A549 (cell line): ENCODE results near the gene LRRIQ3.

ENCODE experiments used
- EP300 ChIP-seq, 2 experiments: fragments of >200 bp; sonication (Bioruptor Twin); formaldehyde crosslinking; IDR thresholded peaks; 2 replicates in 1 of 2; 3 replicates in 1 of 2; pipeline ENCODE4 v1.6.1; 2016 to 2017
- GATA3 ChIP-seq: IDR thresholded peaks from 2 replicates; pipeline ENCODE4 v1.6.1; 2012; ENCODE audit warnings: borderline replicate concordance
- MYC ChIP-seq: IDR thresholded peaks from 2 replicates; pipeline ENCODE4 v1.6.1; 2012; ENCODE audit warnings: mild to moderate bottlenecking, inconsistent platforms, low read length, improper control_type of control experiment, borderline replicate concordance
- POLR2A ChIP-seq: IDR thresholded peaks from 2 replicates; pipeline ENCODE4 v1.6.1; 2012; ENCODE audit warnings: mild to moderate bottlenecking, low read length
- POLR2AphosphoS2 ChIP-seq: conservative IDR thresholded peaks from 2 replicates; pipeline ENCODE4 v1.6.1; 2012; ENCODE audit warnings: low read length, improper control_type of control experiment, inconsistent platforms
- RCOR1 ChIP-seq: fragments of 150-350 bp; IDR thresholded peaks from 2 replicates; pipeline ENCODE4 v1.6.1; 2014; ENCODE audit warnings: antibody characterized with exemption, low read length, low read depth
- SREBF2 ChIP-seq: fragments of 450-650 bp; IDR thresholded peaks from 2 replicates; pipeline ENCODE4 v1.6.1; 2014; ENCODE audit warnings: mild to moderate bottlenecking, moderate library complexity
- TF ChIP-seq, protein P1 (sequence below): fragments of >200 bp; sonication (Bioruptor Twin); formaldehyde crosslinking; IDR thresholded peaks from 3 replicates; pipeline ENCODE4 v1.5.1; 2016
- TF ChIP-seq, protein P2 (sequence below): IDR thresholded peaks from 2 replicates; pipeline ENCODE4 v1.6.1; 2012
- TF ChIP-seq, protein P3 (sequence below): fragments of 200-600 bp; sonication (generic); IDR thresholded peaks from 2 replicates; pipeline ENCODE4 v1.6.1; 2016; ENCODE audit warnings: antibody characterized with exemption, mild to moderate bottlenecking, moderate library complexity

DNA sequence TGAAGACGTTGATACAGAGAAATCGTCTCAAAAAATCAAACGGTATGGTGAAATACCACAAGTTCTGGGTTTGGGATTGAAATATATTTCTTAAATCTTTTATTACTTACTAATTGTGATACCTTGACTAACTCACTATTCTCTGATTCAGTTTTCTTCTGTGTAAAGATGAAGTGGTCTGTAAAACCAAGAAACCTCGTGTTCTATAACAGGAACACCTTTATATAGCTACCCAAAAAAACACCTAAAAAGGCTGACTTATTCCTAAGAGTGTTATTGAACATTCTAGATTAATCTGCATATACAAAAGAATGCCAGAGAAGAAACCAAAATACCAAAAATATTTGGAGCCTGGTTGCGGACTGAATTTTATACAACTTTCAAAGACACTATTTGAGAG is 721 bp downstream of the LRRIQ3 start:
- TF ChIP-seq, protein P1, sequence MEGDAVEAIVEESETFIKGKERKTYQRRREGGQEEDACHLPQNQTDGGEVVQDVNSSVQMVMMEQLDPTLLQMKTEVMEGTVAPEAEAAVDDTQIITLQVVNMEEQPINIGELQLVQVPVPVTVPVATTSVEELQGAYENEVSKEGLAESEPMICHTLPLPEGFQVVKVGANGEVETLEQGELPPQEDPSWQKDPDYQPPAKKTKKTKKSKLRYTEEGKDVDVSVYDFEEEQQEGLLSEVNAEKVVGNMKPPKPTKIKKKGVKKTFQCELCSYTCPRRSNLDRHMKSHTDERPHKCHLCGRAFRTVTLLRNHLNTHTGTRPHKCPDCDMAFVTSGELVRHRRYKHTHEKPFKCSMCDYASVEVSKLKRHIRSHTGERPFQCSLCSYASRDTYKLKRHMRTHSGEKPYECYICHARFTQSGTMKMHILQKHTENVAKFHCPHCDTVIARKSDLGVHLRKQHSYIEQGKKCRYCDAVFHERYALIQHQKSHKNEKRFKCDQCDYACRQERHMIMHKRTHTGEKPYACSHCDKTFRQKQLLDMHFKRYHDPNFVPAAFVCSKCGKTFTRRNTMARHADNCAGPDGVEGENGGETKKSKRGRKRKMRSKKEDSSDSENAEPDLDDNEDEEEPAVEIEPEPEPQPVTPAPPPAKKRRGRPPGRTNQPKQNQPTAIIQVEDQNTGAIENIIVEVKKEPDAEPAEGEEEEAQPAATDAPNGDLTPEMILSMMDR: no peak
- TF ChIP-seq, protein P2, sequence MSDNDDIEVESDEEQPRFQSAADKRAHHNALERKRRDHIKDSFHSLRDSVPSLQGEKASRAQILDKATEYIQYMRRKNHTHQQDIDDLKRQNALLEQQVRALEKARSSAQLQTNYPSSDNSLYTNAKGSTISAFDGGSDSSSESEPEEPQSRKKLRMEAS: no peak
- TF ChIP-seq EP300 (IDR thresholded peaks at IDR 0.05) (no peak), POLR2A (no peak), RCOR1 (no peak), SREBF2 (no peak), MYC (no peak), POLR2AphosphoS2 (no peak), GATA3 (no peak)
- TF ChIP-seq, protein P3, sequence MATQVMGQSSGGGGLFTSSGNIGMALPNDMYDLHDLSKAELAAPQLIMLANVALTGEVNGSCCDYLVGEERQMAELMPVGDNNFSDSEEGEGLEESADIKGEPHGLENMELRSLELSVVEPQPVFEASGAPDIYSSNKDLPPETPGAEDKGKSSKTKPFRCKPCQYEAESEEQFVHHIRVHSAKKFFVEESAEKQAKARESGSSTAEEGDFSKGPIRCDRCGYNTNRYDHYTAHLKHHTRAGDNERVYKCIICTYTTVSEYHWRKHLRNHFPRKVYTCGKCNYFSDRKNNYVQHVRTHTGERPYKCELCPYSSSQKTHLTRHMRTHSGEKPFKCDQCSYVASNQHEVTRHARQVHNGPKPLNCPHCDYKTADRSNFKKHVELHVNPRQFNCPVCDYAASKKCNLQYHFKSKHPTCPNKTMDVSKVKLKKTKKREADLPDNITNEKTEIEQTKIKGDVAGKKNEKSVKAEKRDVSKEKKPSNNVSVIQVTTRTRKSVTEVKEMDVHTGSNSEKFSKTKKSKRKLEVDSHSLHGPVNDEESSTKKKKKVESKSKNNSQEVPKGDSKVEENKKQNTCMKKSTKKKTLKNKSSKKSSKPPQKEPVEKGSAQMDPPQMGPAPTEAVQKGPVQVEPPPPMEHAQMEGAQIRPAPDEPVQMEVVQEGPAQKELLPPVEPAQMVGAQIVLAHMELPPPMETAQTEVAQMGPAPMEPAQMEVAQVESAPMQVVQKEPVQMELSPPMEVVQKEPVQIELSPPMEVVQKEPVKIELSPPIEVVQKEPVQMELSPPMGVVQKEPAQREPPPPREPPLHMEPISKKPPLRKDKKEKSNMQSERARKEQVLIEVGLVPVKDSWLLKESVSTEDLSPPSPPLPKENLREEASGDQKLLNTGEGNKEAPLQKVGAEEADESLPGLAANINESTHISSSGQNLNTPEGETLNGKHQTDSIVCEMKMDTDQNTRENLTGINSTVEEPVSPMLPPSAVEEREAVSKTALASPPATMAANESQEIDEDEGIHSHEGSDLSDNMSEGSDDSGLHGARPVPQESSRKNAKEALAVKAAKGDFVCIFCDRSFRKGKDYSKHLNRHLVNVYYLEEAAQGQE: no peak
